GM21825 (cell line): ENCODE results near the gene SRP9.

Experiments
- ATAC-seq: cut with Tn5 transposase; IDR thresholded peaks from one replicate; pipeline ENCODE4 v1.9.1; 2021; ENCODE audit warnings: mild to moderate bottlenecking, moderate library complexity; ENCODE audit not compliant: unreplicated experiment

The SRP9 gene

DNA sequence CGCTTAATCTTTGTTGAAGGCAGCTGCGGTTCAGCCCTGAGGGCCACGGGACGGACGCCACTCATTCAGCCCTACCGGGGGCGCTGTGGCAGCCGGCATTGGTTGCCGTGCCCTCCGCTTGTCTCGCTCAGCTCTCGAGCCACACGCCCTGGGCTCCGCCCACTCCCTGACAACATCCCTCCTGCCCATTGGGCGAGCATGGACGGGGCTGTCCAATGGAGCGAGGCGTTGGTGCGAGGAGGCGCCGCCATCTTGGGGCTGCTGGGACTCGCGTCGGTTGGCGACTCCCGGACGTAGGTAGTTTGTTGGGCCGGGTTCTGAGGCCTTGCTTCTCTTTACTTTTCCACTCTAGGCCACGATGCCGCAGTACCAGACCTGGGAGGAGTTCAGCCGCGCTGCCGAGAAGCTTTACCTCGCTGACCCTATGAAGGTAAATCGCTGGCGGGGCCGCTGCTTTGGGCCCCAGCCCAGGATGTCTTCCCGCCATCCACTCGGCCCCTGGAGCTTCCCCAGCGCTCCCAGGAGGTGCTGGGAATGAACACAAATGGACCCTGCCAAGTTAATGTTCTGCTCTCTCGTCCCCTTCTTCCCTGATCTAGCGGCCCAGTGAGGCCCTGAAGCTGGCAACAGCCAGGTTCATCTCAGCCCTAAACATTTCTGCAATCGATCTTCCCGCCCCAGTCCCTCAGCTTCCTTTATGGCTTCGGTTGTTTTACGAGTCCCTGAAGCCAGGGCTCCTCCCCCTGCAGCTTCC, at the start of gene SRP9:
SRP9 (plus strand) TSS at position 244 of the 754 bp plus-strand sequence; CDS start at position 359, 115 bp downstream.
- ATAC-seq = peak; percentile 100

- ATAC-seq = no peak
These were observed 46.1 kb upstream of the SRP9 start for GRCh38 chr1:225731491-225731890.

DNA sequence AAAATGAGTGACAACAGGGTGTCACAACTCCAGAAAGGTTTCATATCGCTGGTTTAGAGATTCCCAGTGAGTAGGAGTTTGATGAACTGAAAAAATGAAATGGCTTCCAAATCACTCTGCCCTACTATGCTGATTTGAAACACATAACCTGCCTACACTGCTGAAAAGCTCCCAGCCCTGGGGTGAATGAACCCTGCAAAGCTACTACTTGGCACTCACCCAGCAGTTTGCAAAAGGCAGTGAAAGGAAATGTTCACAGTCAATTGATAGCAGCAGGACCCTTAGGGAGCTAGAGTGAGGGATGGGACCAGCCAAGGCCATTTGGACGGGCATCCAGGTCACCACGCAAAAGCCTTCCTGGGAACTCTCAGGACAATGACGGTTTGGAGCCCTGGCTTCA, 44.4 kb upstream of the SRP9 start:
- no peak for ATAC-seq

GRCh38 chr1:225735252-225736149, 42.1 kb upstream of the SRP9 start:
- no peak for ATAC-seq

- no peak for ATAC-seq
These were observed 41.1 kb upstream of the SRP9 start for GRCh38 chr1:225736437-225737098.

DNA sequence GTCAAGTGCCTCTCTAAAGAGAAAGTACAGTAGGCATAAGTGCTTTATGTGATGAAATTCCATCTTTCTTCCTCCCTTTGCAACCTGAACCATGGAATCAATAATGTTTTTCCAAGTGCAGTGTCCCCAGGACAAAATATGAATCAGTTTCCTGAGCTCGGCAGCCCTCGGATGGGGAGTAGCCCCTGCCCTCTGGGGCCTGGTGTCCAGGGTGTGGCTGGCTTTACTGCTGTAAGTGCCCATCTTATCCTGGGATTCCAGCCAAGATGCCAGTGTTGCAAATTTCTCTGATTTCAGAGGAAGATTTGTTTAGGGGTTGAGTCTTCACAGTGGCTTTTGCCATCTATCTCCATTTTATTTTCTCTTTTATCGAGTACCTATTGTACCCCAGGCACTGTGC, 40.5 kb upstream of the SRP9 start:
- ATAC-seq = no peak

DNA sequence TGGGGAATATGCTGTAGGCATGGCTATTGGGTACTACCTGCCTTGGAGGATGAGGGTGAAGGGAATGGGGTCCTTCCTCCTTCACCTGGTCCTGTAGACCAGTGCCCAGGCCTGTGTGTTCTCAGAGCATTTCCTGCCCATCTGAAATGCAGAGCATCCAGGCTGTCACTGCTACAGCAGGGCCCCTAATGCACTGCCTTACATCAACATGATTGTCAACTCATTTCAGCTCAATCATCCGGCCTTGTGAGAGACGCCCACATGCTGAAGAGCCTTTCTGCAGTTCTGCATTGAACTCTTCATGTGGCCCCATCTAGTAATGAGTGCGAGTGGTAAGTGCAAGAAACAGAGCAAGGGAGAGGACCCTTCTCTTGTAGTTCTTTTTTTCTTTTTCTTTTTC, 39.8 kb upstream of the SRP9 start:
- ATAC-seq = no peak

GRCh38 chr1:225738763-225739162, 38.9 kb upstream of the SRP9 start:
- no peak for ATAC-seq

- no peak for ATAC-seq
These were observed 38.0 kb upstream of the SRP9 start for GRCh38 chr1:225739542-225740107.

GRCh38 chr1:225744745-225745144, 32.9 kb upstream of the SRP9 start:
- no peak for ATAC-seq

DNA sequence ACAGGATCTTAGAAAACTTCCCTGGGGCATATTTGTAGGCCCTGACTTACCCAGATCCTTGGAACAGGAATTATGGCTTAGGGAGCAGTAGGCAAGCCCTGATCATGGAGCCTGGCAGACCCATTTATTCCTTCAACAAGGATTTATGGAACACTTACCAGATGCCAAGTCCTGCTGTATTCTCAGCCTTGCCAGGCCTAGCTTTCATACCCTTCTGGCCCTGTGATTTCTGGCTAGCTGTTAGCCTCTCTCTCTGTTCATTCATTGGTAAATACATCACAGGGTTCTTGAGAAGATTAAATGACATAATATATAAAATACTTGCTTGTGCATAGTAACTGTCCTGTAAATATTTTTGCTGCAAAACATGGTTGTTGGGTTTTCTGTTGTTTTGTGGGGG, 32.4 kb upstream of the SRP9 start:
- ATAC-seq = no peak

- no peak for ATAC-seq
These were observed 31.1 kb upstream of the SRP9 start for GRCh38 chr1:225746361-225747179.

DNA sequence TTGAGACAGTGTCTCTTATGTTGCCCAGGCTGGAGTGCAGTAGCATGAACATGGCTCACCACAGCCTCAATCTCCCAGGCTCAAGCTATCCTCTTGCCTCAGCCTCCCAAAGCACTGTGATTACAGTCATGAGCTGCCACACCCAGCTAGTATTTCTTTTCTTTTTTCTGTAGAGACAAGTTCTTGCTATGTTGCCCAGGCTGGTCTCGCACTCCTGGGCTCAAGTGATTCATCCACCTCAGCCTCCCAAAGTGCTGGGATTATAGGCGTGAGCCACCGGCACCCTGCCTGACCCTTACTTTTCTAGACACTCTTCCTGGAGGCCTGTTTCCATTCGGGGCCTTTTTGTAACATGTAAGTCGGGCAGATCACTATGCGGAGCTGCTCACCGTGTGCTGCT, 30.1 kb upstream of the SRP9 start:
- no peak for ATAC-seq

DNA sequence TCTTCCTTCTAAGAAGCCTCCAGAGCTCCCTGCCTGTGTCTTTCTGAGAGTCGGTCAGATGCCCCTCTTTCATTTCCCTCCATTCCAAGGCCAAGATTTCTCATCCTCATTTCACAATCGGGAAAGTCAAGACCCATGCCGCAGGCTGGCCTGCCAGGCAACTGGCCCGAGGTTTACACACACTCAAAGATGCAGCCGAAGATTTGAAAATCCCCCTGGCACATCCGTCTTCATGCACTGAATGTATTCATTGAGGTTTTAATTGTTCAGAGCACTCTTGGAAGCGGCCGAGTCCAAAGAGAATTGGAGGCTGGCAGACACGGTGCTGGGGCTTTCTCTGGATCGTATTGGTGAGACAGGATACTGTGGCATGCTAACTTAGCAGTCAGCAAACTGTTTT, 29.1 kb upstream of the SRP9 start:
- no peak for ATAC-seq

GRCh38 chr1:225749706-225750105, 27.9 kb upstream of the SRP9 start:
- ATAC-seq = no peak

DNA sequence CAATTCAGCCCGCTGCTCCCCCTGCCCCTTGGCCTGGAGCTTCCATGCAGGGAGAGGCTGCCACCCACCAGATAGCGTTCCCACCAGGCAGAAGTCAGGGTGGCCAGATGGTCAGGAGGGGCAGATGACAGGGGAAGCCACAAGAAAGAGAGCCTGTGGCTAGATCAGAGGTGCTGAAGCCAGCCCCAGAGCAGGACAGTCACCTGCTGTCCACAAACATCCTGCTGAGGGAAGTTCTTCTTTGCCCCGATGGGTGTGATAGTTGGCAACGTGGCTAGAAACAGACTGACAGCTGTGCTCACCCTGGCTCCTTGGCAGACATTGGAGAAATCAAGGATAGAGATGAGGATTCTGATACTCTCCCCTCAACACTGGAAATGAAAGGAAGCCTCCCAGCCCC, 27.2 kb upstream of the SRP9 start:
- ATAC-seq = no peak

GRCh38 chr1:225750875-225751824, 26.5 kb upstream of the SRP9 start:
- ATAC-seq = no peak

DNA sequence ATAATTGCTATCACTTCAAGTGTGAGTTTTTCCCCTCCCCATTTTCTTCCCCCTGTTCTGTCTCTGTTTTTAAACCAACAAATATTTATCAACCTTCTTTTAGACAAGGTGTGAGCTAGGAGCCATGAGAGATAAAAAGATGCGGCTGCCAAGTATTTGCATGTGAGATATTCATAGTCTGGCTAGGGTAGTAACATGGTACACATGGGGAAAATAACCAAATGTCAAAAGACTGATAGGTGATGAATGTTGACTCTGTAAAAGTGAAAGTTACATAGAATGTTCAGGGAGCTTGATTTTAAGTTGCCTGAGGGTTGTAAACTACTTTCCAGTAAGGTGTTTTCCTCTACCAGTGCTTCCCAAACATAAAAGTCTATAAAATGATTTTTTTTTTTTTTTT, 25.4 kb upstream of the SRP9 start:
- no peak for ATAC-seq

GRCh38 chr1:225754940-225755641, 22.5 kb upstream of the SRP9 start:
- no peak for ATAC-seq
